Liver (tissue), 3 donors: ENCODE results near the gene CARD11.

Experiments
- JUND ChIP-seq, 2 donors: IDR thresholded peaks; 2 replicates each; pipeline ENCODE4 v1.6.1; 2016; ENCODE audit warnings: antibody characterized with exemption in 2 of 2
- SP1 ChIP-seq: IDR thresholded peaks from 2 replicates; pipeline ENCODE4 v1.6.1; 2018; ENCODE audit warnings: antibody characterized with exemption, mild to moderate bottlenecking
- YY1 ChIP-seq: IDR thresholded peaks from 2 replicates; pipeline ENCODE4 v1.6.1; 2016; ENCODE audit warnings: antibody characterized with exemption, mild to moderate bottlenecking
- TF ChIP-seq, protein P1 (sequence below): fragments of 150-350 bp; IDR thresholded peaks from 2 replicates; pipeline ENCODE4 v1.5.1; 2017; ENCODE audit warnings: improper control_type of control experiment, low read depth, low read length; ENCODE audit not compliant: missing input control
- TF ChIP-seq, protein P2 (sequence below): IDR thresholded peaks from 2 replicates; pipeline ENCODE4 v1.6.1; 2016; ENCODE audit warnings: antibody characterized with exemption
- donor health status: healthy.
- donor health status: healthy.

DNA sequence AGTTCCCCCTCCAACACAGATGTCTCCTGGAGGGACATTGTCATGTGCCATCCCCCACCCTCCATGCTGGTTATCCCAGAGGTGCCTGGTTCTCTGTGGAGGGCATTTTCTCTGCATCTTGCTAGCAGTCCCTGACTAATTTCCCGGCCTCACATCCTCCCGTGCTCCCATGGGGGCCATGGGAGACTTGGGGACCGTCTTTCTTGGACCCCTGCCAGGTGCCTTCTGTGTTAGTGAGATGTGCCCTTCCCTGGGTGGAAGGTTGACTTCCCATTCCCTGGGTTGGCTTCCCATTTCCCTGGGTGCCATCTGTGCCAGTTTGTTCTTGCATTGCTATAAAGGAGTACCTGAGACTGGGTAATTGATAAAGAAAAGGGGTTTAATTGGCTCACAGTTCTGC is 177.1 kb downstream of the CARD11 start:
- TF ChIP-seq YY1 (no peak), SP1 (no peak), JUND (IDR thresholded peaks at IDR 0.05) (no peak)
- TF ChIP-seq, protein P1, sequence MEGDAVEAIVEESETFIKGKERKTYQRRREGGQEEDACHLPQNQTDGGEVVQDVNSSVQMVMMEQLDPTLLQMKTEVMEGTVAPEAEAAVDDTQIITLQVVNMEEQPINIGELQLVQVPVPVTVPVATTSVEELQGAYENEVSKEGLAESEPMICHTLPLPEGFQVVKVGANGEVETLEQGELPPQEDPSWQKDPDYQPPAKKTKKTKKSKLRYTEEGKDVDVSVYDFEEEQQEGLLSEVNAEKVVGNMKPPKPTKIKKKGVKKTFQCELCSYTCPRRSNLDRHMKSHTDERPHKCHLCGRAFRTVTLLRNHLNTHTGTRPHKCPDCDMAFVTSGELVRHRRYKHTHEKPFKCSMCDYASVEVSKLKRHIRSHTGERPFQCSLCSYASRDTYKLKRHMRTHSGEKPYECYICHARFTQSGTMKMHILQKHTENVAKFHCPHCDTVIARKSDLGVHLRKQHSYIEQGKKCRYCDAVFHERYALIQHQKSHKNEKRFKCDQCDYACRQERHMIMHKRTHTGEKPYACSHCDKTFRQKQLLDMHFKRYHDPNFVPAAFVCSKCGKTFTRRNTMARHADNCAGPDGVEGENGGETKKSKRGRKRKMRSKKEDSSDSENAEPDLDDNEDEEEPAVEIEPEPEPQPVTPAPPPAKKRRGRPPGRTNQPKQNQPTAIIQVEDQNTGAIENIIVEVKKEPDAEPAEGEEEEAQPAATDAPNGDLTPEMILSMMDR: no peak
- TF ChIP-seq, protein P2, sequence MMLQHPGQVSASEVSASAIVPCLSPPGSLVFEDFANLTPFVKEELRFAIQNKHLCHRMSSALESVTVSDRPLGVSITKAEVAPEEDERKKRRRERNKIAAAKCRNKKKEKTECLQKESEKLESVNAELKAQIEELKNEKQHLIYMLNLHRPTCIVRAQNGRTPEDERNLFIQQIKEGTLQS: no peak
